HG02588 (cell line): ENCODE results near the gene PTPRK.

ENCODE experiments used
- ATAC-seq: cut with Tn5 transposase; IDR thresholded peaks from one replicate; pipeline ENCODE4 v1.9.1; 2021; ENCODE audit warnings: mild to moderate bottlenecking, moderate library complexity; ENCODE audit not compliant: unreplicated experiment

Gene PTPRK

DNA sequence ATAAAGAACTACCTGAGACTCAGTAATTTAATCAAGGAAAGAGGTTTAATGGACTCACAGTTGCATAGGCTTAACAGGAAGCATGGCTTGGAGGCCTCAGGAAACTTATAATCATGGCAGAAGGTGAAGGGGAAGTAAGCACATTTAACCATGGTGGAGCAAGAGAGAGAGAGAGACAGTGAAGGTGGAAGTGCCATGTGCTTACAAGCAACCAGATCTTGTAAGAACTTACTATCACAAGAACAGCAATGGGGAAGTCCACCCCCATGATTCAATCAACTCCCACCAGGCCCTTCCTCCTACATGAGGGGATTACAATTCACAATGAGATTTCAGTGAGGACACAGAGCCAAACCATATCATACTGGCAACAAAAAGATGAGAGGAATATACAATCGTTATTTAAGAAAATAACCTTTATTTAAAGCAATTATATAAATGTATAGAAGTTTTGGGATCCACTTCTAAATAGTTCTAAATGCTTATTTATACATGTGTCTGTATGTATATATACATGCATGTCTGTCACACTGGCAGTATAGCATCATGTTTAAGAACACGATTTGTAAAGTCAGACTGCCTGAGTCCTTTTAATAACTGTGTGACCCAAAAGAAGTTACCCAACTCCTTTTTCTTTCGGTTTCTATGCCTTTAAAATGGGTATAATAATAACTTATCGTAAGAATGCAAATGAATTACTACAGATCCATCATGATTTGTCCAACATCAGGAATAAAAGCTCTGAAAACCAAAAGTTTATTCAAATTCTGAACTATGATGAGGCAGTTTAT, 363.9 kb downstream of the PTPRK start:
- ATAC-seq, result no peak

DNA sequence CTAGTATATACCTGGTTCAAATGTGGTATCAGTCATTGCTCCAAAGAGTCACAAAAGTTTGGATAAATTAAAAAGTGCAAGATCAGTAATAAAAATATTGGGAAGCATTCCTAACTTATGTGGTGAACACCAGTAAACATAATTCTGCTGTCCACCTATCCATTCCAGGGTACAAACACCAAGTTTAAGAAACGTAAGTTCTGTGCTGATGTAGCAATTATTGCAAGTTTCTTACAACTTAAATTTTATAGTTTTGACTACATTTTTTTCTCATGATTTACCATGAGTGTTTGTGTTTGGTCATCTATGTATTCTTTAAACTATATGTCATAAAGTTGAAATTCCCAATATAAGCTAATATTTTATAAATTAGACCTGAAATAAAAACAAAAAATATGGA, 364.6 kb downstream of the PTPRK start:
- ATAC-seq, result no peak

DNA sequence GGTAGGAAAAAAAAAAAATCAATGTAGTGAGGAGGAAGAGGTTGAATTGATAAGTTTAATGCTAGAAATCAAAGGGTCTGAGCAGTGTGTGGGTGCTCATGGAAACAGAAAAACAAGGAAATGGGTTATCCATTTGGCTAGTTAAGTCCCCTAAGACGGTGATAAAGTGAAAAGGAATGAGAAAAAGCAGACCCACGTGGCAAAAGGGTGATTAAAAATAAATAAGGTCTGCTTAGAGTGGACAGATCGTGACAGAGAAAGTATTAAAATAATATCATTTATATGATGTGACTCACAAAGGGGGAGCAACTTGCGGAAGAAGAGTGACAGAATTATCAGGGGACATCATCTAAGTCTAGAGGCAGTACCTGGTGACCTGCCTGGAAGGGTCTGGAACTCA, 367.8 kb downstream of the PTPRK start:
- ATAC-seq, result no peak

DNA sequence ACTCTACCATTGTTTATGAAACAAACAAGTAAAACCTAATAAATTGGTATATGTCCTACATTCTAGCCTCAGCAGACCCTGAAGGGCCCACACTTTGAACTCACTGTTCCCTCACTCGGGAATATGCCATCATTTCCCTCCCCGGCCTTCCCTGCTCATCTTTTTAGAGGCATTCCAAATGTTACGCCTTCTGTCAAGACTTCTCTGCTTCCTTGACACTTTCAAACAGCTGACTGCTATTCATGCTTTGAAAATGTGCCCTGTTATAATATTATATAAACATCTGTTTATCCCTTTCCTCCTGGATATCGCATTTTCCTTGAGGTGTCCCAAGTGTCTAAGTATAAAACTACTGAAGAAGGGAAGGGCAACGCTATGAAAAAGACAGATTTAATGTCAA, 370.0 kb downstream of the PTPRK start:
- ATAC-seq, result no peak

DNA sequence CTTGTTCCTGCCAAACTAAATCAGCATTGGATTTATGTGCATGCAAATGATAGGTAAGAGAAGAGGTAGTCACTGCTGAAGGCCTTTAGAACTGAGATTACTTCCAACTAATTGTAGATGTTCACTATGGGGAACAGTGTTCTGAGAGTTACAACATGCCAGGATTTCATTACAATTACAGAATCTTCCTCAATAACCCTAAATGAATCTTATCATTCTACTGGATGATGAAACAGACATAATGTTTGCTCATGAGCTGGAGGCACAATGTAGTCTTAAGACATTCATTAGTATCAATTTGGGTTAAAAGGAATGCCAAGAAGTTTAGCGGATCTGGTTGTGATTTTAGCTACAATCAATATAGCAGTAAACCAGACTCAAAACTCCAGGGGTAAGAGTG, 370.6 kb downstream of the PTPRK start:
- no peak for ATAC-seq

DNA sequence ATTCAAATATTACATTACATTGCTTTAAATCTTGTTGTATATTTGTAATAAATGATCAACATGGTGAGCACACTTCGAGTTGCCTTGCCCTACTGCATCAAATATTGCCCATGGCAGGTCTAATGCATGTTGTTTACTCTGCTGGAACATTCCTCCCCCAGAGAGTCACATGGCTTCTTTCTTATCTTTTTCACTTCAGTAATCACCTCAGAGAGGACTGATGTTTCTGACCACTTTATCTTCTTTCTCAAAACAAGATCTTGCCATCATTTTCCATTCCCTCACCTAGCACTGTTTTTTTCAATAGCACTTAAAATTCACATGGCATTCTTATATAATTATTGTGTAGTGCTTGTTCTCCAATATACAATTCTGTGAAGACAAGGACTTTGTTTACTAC, 376.1 kb downstream of the PTPRK start:
- no peak for ATAC-seq

DNA sequence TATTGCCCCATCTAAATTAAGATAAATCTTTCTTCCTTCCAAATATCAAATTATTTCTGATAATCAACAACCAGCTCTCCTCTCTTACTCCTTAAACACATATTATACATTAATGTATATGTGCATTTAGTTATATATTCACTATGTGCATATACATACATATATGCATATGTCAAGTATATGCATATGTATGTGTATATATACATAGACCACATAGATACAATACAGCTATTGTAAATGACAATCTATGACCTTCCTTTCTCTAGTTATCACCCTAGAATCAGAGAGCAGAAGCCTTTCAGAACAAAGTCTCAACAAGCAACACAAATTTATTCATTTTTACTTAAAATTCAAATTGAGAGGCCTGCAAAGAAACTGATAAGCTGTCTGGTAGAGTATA, 378.5 kb downstream of the PTPRK start:
- no peak for ATAC-seq

- no peak for ATAC-seq
Measured at GRCh38 chr6:128139519-128139918, 380.9 kb downstream of the PTPRK start.

GRCh38 chr6:128138694-128139093, 381.7 kb downstream of the PTPRK start:
- no peak for ATAC-seq

DNA sequence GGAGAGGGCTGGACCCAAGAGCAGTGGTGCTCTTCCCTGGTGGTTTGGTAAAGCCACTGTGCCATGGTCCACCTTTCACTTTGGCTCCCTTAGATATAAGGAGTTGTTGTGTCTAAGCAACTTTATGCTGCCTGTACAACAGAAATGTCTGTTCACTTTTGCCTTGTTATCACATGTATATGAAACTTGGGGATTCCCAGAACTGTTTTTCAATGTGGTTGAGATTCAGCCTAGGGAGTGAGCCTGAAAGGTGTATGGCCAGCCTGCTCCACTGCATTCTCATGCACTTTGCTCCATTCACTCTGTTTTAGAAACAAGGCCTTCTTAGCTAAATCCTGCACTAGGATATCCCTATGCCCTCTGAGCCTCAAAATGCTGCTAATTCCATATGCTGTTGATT, 385.1 kb downstream of the PTPRK start:
- ATAC-seq, result peak; percentile 71

- ATAC-seq, result no peak
Measured at GRCh38 chr6:128131566-128131965, 388.8 kb downstream of the PTPRK start.

GRCh38 chr6:128131036-128131435, 389.4 kb downstream of the PTPRK start:
- no peak for ATAC-seq

GRCh38 chr6:128129679-128130078, 390.7 kb downstream of the PTPRK start:
- ATAC-seq, result no peak

- no peak for ATAC-seq
Measured at GRCh38 chr6:128127650-128128049, 392.7 kb downstream of the PTPRK start.

GRCh38 chr6:128124713-128125112, 395.7 kb downstream of the PTPRK start:
- no peak for ATAC-seq

GRCh38 chr6:128121610-128122009, 398.8 kb downstream of the PTPRK start:
- no peak for ATAC-seq

DNA sequence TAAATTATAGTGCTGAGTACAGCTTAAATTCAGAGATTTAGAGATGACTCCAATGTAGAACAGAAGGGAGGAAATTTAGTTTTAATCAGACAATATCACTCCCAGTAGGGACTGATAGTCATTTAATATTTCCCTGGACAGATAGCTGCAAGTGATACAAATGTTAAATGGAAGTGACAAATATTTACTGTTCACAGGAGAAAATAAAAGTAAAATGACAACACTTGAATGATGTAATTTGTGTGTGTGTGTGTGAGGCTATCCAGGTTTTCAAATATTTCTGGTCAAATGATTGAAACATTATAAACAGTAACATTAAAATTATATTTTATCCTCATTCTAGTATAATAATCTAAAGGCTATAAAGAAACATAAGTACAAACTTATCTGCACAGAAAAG, 399.2 kb downstream of the PTPRK start:
- ATAC-seq, result no peak

GRCh38 chr6:128118401-128118800, 402.0 kb downstream of the PTPRK start:
- no peak for ATAC-seq

DNA sequence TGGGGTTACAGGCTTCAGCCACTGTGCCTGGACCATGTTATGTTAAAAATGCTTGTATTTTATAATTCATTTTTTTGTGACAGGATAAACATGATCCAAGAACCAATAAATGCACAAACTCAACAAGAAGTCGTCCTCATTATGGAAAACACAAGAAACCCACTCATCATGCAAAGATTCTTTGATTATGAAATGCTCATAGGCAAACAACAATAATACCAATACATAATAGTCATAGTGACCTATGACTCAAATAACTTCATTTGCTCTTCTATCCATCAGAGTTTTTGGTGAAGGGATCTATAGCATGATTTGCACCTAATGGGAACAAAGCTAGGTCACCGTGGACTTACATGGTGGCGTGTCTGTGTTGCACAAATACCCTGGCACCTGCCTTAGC, 402.5 kb downstream of the PTPRK start:
- no peak for ATAC-seq

- ATAC-seq, result no peak
Measured at GRCh38 chr6:128114164-128114563, 406.2 kb downstream of the PTPRK start.

DNA sequence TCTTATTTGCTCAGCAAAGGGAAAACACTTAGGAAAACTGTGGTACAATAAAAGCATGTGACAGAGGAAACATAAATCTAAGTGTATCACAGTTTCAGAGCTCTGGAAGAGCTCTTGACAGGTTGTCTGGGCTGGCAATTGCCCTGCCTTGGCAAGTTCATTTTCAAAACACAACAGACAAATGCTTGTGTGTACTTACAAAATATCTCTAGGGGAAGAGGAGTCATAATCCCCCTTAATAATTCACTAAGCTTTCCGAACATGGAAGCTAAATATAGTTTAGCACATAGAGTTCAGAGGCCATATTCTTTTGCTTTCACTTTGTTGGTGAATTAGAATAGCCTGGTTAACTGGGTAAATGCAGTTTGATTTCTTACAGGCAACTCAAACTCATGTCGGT, 407.9 kb downstream of the PTPRK start:
- peak; percentile 84 for ATAC-seq

DNA sequence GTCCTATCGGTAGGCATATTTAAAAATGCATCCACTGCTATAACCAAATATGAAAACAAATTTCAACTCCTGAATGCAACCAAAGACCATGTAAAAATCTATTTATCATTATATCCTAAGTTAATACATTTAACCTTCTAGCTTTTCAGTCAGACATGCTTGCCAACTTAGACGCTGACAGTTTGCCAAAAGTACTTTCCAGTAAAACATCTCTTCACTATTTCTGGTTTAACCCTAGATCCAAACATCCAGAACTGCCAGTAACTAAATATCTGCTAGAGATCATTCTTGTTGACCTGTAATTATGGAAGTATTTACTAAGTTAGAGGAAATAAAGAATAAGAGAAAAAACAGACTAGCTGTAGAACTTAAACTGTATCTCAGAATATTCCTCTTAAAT, 409.3 kb downstream of the PTPRK start:
- no peak for ATAC-seq

DNA sequence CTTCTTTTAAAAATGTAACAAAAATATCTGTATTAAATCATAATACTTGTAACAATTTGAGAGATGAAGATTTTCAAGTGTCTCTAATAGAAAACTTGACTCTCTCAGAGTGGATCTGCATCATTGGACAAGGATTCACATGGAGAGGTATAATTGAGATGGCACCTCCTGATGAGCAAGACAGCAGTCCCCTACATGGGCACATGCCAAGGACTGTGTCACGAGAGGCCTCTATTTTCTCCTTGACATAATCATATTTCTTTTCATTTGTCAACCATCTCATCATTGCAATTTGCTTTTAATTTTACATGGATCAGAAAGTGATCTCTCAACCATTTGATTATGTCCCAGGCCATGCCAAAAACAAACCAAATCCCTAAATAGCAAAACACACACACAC, 412.7 kb downstream of the PTPRK start:
- no peak for ATAC-seq
